Muscle of leg (tissue), 11 donors: ENCODE results near the gene RBM20. TPM values are rescaled to one million over a fixed set of nuclear protein-coding genes. Genes with fewer than 3 reads are reported as not detected.

Experiments
- DNase-seq: peaks from one replicate; pipeline ENCODE4 v3.0.0; 2013
- H3K27ac ChIP-seq: one replicate; pipeline ENCODE4 v1.5.1; 2013; ENCODE audit warnings: mild to moderate bottlenecking, low read length, control low read depth
- H3K27me3 ChIP-seq: one replicate; pipeline ENCODE4 v1.6.1; 2013; ENCODE audit warnings: low read length; ENCODE audit not compliant: control insufficient read depth, insufficient read depth
- H3K36me3 ChIP-seq: one replicate; pipeline ENCODE4 v1.6.1; 2013; ENCODE audit warnings: low read length; ENCODE audit not compliant: control insufficient read depth, insufficient read depth
- H3K4me1 ChIP-seq: one replicate; pipeline ENCODE4 v1.6.1; 2013; ENCODE audit warnings: low read length; ENCODE audit not compliant: control insufficient read depth, insufficient read depth
- H3K4me3 ChIP-seq: one replicate; pipeline ENCODE4 v1.5.1; 2013; ENCODE audit warnings: low read length, control low read depth
- H3K9me3 ChIP-seq: replicated peaks from 2 replicates; pipeline ENCODE4 v1.6.1; 2013; ENCODE audit warnings: low read depth, low read length; ENCODE audit not compliant: control insufficient read depth
- WGBS: methylation state at CpG from one replicate; pipeline ENCODE4 v1.1.5; 2013; ENCODE audit warnings: missing lambda C conversion rate; ENCODE audit not compliant: insufficient coverage; 5-methylcytosine and 5-hydroxymethylcytosine counted together
- polyA plus RNA-seq, 8 donors: library from polyadenylated mRNA; unstranded; fragments of 120-200 nt; gene quantifications; one replicate each; pipeline versions ENCODE4 v1.2.1 to v1.2.3, GENCODE V29; 2013; ENCODE audit warnings: inconsistent platforms in 1 of 8, low replicate concordance in 1 of 8; ENCODE audit not compliant: insufficient read length in 8 of 8, insufficient read depth in 1 of 8
- total RNA-seq: library from RNA; stranded (reverse); fragments of 120-200 nt; gene quantifications from one replicate; pipeline ENCODE4 v1.2.4, GENCODE V29; 2013

RBM20 gene
- total and polyA plus RNA-seq, 9 donors = 6.5 to 17.0 (median 9.8) TPM

- H3K4me1 ChIP-seq = peaks cover 19% of the 10 kb centered on the region
- WGBS = 41% methylated on average over 7 of the region's 8 CpGs
- no peaks in the 10 kb centered on the region for H3K9me3 ChIP-seq
- H3K4me3 ChIP-seq = no peak overlapping the region
- no peak overlapping the region for H3K27ac ChIP-seq
- DNase-seq = peak; percentile 39
- H3K36me3 ChIP-seq = no peaks in the 10 kb centered on the region
- no peaks in the 10 kb centered on the region for H3K27me3 ChIP-seq
Observed at GRCh38 chr10:110827875-110828274, 183.7 kb downstream of the RBM20 start.

GRCh38 chr10:110828525-110828924 lies 184.4 kb downstream of the RBM20 start:
- Histone ChIP-seq H3K9me3 (no peaks in the 10 kb centered on the region), H3K4me1 (peaks cover 19% of the 10 kb centered on the region)

GRCh38 chr10:110829721-110830410 lies 185.7 kb downstream of the RBM20 start:
- DNase-seq = no peak
- Histone ChIP-seq H3K27me3 (no peaks in the 10 kb centered on the region), H3K9me3 (no peaks in the 10 kb centered on the region), H3K27ac (no peak overlapping the region), H3K36me3 (no peaks in the 10 kb centered on the region), H3K4me1 (peaks cover 29% of the 10 kb centered on the region), H3K4me3 (no peak overlapping the region)
- WGBS = 81% methylated on average over 9 of the region's 11 CpGs

More at GRCh38 chr10:110828525-110828924, 184.4 kb downstream of the RBM20 start:
- H3K27ac ChIP-seq = no peak overlapping the region
- H3K27me3 ChIP-seq = no peaks in the 10 kb centered on the region
- 67% methylated on average over 1 of the region's 2 CpGs for WGBS
- no peaks in the 10 kb centered on the region for H3K36me3 ChIP-seq
- no peak overlapping the region for H3K4me3 ChIP-seq
- no peak for DNase-seq

- DNase-seq = no peak
- H3K27me3 ChIP-seq = no peaks in the 10 kb centered on the region
- no peak overlapping the region for H3K4me3 ChIP-seq
- WGBS = 72% methylated on average over 7 of the region's 13 CpGs
- H3K9me3 ChIP-seq = no peaks in the 10 kb centered on the region
- peaks cover 51% of the 10 kb centered on the region for H3K4me1 ChIP-seq
- H3K27ac ChIP-seq = peak overlapping the region; percentile 87
- H3K36me3 ChIP-seq = peaks cover 9% of the 10 kb centered on the region
Observed at GRCh38 chr10:110833234-110833940, 189.3 kb downstream of the RBM20 start.

- Histone ChIP-seq H3K4me1 (peaks cover 51% of the 10 kb centered on the region), H3K27me3 (no peaks in the 10 kb centered on the region), H3K4me3 (no peak overlapping the region), H3K36me3 (peaks cover 14% of the 10 kb centered on the region), H3K27ac (peak overlapping the region; percentile 87), H3K9me3 (no peaks in the 10 kb centered on the region)
- WGBS = 89% methylated on average over 11 of the region's 14 CpGs
- peak; percentile 60 for DNase-seq
Observed at GRCh38 chr10:110833941-110834628, 189.9 kb downstream of the RBM20 start.

GRCh38 chr10:110834629-110835301 lies 190.6 kb downstream of the RBM20 start:
- H3K27me3 ChIP-seq = no peaks in the 10 kb centered on the region
- peak; percentile 94 for DNase-seq
- no peaks in the 10 kb centered on the region for H3K9me3 ChIP-seq
- H3K36me3 ChIP-seq = peaks cover 14% of the 10 kb centered on the region
- H3K27ac ChIP-seq = peak overlapping the region; percentile 87
- H3K4me1 ChIP-seq = peaks cover 51% of the 10 kb centered on the region
- no peak overlapping the region for H3K4me3 ChIP-seq
- WGBS = 36% methylated on average over 3 of the region's 6 CpGs

- H3K27me3 ChIP-seq = no peaks in the 10 kb centered on the region
- WGBS = 72% methylated on average over 7 of the region's 7 CpGs
Observed at GRCh38 chr10:110835841-110836240, 191.7 kb downstream of the RBM20 start.

GRCh38 chr10:110836706-110837105 lies 192.6 kb downstream of the RBM20 start:
- Histone ChIP-seq H3K4me1 (peaks cover 51% of the 10 kb centered on the region), H3K27me3 (no peaks in the 10 kb centered on the region), H3K36me3 (peaks cover 14% of the 10 kb centered on the region), H3K9me3 (no peaks in the 10 kb centered on the region), H3K27ac (peak overlapping the region; percentile 59), H3K4me3 (no peak overlapping the region)
- 23% methylated on average over 3 of the region's 3 CpGs for WGBS
- DNase-seq = peak; percentile 79

More at GRCh38 chr10:110835841-110836240, 191.7 kb downstream of the RBM20 start:
- DNase-seq = no peak
- H3K4me3 ChIP-seq = no peak overlapping the region
- H3K9me3 ChIP-seq = no peaks in the 10 kb centered on the region
- peak overlapping the region; percentile 60 for H3K27ac ChIP-seq
- H3K36me3 ChIP-seq = peaks cover 14% of the 10 kb centered on the region
- peaks cover 51% of the 10 kb centered on the region for H3K4me1 ChIP-seq

- no peaks in the 10 kb centered on the region for H3K9me3 ChIP-seq
- 11% methylated on average over 1 of the region's 2 CpGs for WGBS
- H3K4me1 ChIP-seq = peaks cover 50% of the 10 kb centered on the region
- DNase-seq = peak; percentile 70
- peaks cover 14% of the 10 kb centered on the region for H3K36me3 ChIP-seq
- H3K27ac ChIP-seq = peak overlapping the region; percentile 59
- no peaks in the 10 kb centered on the region for H3K27me3 ChIP-seq
- no peak overlapping the region for H3K4me3 ChIP-seq
Observed at GRCh38 chr10:110837418-110838171, 193.5 kb downstream of the RBM20 start.
